GDM1 (cell line): ENCODE measurements around the gene EXTL1.

Source experiments
- DNase-seq: peaks from one replicate; lab custom pipeline; 2025; lab: John Stamatoyannopoulos, UW

Gene EXTL1

DNA sequence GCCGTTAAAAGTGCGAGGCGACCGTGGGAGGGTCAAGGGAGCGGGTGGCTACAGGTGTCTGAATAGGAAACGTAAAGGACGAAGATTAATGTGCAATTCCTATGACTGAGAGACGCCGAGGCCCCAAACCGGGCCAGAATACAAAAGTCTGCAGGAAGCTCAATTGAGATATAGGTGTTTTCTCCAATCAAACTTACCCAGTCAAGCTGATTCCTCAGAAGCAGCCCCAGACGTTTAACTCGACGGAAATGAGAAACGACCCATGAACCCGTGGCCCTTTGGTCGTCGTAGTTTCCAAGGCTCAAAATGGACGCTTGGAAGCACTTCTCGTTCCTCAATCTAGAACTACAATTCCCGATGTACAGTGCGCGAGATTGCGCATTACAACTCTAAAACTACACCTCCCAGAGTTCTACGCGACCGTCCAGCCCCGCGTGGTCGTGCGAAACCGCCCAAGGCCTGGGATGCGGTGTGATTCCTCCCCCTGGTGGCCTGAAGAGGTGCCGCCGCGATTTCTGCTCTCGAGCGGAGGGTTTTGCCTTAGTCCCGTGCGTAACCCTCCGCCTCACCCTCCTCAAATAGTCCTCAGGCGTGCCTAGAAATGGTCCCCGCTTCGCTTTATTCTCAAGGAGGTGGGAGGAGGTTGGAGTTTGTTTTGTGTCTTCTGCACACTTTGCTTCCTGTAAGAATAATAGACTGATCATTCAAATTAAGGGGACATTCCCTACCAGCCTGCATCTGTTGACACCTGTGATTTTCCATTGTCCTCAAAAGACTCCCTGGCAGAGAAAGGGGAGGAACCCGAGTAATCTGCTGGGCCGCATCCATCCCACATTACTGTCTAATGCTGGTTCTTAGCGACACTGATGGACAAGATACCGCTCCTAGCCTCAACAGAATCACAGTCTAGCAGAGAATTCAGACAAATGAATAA, 23.5 kb upstream of the EXTL1 start, which contains the start of gene PAFAH2:
Gene PAFAH2 (minus strand): TSS at position 236 of the 934 bp plus-strand sequence. CDS start 7,247 bp downstream, outside the sequence.
- peak; percentile 98 for DNase-seq

DNA sequence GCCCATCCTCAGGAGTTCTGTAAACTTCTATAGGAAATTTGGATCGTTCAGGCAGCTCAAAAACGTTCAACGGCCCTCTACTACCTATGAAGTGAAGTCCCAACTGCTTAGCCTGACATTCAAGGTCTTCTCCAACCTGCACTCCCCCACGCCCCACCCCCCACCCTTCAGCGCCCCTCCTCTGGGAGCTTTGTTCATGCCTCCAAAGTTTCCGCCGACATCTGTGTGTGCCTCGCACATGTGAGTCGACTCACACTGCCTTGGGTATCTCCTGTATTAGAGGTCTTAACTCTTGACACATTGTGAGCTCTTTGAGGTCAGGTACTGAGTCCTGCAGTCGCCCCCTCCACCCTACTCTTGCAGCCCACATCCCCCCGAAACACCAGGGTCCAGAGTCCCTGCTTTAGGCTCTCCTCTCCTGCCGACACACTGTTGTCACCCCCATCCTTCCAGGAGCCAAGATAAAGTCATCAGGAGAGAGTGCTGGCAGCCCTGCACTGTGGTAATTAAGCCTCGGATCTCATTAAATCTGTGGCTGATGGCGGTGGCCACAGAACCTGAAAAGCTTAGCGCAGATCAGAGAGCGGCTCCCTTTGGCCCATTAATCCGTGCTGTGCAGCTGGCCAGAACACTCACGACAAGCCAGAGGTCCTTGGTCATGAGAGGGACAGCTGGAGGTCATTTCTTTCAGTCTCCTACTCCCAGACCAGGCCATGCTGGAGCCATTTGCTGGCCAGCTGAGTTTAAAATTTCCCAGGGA, 22.4 kb upstream of the EXTL1 start:
- no peak for DNase-seq

DNA sequence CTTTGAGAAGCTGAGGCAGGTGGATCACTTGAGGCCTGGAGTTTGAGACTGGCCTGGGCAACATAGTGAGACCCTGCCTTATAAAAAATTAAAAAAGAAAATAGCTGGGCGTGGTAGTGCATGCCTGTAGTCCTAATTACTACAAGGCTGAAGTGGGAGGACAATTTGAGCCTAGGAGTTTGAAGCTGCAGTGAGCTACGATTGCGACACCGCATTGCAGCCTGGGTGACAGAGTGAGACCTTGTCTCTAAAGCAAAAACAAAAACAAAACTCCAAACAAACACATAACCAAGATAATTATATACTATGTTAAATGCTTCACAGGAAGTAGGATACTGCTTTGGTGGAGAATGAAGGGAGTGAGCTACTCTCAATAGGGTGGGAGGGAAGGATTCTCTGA, 18.3 kb upstream of the EXTL1 start:
- no peak for DNase-seq

DNA sequence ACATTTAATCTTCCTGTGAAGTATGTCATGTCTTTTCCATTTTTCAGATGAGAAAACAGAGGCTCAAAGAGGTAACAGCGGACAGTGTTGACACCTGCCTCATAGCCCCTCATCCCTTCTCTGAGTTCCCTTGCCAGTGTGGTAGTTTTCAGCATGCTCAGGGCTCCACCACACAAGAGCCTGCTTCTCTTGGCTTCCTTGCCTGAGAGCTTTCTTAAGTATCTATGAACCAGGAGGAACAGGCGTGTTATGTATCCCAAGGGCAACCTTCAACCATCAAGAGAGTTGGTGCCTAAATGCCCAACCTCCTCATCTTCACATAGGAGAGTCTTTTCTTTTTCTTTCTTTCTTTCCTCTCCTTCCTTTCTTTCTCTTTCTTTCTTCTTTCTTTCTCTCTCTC, 17.8 kb upstream of the EXTL1 start:
- no peak for DNase-seq

DNA sequence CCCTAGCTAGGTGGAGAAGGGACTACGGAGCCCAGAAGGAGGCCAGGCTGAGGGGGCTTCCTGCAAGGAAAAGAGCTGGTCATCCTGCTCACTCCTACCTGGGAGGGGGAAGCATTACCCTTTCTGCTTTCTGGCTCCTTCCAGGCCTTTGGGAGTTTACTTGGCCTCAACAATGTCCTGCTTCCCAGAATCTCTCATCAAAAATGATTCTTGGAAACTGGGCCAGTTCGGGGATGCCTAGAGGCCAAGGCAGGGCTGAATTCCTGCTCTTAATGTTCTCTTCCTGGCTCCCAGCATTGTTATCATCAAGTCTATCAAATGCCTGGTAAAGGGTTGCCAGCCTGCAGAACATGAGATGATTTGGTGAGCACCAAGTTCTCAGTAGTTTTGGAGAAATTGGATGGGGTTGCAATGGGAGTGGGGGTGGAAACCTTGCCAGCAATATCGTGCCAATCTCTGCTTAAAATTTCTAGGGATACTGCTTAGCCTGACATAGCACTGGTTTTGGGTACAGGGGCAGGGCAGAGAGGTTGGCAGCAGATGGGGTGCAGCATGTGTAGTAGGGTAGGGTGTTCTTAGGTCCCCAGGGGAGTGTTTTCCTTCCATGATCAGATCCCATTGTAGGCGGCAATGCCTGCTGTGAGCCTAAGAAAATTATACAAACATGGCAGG, 16.0 kb upstream of the EXTL1 start:
- DNase-seq, result no peak

DNA sequence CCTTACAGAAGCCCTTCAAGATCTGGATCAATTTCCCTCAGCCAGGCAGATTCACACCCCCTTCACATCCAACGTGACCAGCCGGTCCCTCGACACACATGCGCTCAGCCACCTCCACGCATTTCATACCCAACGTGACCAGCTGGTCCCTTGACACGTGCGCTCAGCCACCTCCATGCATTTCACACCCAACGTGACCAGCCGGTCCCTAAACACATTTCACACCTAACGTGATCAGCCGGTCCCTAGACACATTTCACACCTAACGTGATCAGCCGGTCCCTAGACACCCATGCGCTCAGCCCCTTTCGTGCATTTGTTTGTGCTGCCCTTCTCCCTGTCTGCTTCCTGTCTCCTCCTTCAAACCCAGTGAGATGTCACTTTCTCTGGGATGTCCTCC, 14.9 kb upstream of the EXTL1 start:
- no peak for DNase-seq

DNA sequence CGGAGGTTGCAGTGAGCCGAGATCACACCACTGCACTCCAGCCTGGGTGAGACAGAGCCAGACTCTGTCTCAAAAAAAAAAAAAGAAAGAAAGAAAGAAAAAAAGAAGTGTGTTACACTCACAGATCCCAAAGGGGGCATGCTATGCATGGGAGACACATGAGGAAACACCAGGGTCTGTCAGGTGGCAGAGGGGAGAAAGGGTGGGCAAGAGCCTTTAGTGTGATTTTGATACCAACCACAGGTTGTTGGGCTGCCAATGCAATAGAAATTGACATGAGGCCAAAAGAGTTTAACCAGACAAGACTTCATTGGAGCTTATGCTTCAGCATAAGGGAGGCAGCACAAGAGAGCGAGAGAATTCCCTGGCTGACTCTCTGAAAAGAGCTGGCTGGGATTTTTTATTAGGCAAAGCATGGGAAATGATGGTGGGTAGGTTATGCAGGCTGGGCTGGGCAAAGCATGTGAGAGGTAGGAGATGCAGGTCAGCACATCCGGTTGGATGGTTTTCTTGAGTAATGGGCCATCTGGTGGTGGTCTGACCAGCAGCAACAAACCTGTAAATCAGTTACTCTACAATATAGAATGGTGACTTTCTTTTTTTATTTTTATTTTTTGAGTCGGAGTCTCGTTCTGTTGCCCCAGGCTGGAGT, 11.7 kb upstream of the EXTL1 start:
- no peak for DNase-seq

DNA sequence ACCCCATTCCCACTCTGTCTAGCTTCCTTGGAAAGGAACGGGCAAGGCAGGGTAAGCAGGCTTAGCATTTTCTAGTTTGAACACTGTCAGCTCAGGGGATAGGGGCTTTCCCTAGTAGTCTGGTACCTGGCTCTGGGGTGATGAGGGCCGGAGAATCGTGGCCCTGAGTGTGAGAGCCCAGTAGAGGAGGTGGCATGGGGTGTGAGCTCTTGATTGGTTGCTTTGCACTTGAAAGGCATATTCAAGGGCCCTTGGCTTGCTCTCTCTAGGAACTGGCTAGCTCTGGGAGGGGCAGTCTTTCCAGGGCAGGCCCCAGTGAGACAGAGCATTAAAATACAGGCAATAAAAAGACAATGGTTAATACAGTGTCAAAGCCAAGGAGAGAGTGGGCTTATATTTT, 10.8 kb upstream of the EXTL1 start:
- no peak for DNase-seq

DNA sequence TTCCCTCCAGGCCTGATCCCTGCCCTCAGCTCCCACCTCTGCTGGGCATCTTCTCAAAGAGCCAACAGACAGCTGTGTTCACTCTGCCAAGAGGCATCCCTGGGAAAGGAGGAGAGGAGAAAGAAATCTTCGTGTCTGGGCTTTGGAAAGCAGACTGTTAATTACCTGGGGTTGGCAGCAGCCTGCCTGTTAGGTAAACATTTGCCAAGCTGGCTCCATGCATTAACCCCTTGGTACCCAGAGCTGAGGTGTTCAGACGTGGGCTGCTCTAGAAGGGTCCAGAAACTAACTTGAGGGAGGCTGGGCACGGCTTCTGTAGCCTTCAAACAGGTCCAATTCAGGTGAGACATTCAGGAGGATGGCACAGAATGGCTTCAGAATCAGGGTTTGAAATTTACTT, 8.7 kb upstream of the EXTL1 start:
- no peak for DNase-seq

DNA sequence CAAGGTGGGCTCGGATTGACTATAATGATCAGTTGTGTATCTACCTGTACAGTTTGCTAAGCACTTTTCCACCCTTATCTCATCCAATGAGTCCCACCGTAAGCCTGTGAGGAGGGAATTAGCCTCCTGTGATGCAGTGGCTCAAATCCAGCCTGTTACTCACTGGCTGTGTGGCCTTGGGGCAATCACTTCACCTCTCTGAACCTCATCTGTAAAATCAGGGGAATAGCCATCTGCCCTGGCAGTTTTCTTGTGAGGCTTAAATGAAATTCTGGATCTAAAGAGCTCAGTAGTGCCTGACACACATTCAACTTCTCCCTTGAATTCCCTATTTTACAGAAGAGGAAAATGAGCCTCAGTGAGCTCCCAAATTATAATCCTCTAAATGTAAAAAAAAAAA, 7.4 kb upstream of the EXTL1 start:
- no peak for DNase-seq

DNA sequence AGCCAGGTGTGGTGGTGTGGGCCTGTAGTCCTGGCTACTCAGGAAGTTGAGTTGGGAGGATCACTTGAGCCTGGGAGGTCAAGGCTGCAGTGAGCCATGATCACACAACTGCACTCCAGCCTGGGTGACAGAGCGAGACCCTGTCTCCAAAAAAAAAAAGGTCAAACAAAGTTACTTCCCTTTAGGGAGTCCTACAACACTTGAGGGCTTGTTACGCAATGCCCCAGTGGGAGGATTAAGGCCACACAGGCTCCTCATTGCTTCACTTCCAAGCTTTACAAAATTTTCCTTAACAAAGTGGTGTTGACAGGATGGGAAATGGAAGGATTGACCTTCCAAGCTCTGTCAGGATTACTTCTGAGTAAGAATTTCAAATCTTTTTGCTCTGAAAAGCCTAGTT, 6.2 kb upstream of the EXTL1 start:
- DNase-seq, result no peak

DNA sequence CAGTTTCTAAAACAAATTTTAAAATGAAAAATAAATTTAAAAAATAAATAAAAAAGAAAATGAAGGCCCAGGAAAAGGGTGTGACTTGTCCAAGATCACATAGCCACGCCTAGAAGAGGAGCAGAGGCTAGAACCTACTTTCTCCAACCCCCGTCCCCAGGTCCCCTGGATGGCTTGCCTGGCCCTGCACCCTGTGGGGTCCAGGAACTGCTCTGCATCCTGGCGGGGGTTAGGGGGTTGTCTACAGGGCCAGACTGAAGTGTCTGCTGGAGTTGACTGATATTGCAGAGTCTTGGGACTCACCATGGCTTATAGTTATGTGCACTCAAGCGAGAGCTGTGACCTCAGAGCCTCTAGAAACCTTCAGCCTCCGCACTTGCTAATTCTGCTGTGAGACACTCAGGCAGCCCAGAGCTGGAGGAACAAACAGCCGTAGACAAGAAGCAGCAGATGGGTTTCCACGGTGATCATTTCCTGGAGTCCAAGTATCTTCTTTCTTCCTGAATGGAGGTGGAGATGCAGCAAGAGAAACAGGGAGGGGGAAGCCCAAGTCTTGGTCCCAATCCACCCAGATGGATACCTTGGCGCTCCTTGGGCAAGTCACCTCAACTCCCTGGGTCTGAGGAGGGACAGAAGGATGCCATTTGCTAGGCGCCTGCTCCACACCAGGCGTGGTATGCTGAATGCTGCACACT, 5.2 kb upstream of the EXTL1 start:
- no peak for DNase-seq

DNA sequence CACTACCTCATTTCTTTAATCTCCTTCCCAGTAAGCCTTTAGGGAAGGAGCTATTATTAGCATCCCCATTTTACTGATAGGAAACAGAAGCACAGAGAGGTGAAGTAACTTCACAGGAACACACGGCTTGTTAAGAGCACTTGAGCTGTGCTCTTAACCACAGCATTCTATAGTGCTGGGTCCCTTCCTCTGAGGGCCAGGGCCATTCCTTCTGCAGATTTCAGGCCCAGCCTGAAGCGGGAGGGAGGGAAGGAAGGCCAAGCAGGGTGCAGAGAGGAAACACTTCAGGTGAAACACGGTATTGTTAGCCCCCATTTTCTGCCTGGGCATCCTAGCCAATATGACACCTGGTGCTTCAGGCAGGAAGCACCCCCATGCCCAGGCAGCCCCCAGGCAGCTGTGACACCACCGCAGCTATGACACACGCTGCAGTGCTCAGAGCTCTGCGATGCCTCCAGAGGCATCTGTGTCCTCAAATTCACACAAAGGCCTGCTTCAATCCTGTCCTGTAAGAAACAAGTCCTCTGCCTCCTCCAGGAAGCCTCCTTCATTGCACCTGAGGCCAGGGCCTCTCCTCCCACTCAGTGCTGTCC, 4.5 kb upstream of the EXTL1 start:
- DNase-seq, result no peak

DNA sequence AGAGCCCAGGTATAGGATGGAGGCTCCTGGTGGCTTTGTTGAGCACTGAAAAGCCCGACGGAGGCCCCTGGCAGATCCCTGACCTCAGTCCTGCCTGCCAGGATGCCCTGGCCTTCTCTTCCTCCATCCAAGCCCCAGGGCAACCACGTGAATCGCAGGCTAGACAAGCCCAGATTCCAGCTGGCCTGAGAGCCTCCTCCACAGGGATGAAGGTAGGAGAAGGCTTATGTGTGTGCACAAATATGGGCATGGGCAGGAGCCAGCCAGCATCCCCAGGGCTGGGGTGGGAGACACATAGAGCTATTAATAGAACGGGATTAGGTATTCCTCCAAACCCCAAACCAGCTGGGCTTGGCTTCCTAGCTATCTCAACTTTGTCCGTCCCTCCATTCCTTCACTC, 4.0 kb upstream of the EXTL1 start:
- no peak for DNase-seq

DNA sequence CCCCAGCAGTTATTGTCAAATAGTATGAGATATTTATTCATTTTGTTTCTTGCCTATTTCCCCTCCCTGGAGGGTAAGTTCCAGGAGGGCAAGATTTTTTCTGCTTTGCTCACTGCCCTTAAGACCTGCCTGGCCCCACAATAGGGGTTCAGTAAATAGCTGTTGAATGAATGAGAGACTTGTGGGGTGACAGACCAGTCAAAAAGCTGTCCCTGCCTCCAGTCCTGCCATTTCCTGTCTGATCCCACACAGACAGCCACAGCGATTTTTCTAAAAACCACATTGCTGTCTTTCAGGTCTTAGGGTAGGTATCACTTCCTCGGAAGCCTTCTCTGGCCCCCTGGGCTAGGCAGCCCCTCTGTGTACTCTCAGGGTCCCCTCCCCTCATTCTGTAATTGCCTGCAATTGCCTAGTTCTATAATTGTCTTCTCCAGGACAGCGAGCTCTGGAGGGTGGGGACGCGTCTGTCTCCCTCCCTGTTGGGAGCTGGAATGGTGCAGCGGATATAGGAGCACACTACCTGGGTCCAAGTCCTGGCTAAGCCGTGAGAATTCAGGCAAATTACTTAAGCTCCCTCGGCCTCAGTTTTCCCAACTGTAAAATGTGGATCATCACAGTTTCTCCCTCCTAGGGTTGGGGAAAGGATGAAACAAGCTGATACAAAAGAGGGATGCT, 1.8 kb upstream of the EXTL1 start:
- DNase-seq, result no peak

DNA sequence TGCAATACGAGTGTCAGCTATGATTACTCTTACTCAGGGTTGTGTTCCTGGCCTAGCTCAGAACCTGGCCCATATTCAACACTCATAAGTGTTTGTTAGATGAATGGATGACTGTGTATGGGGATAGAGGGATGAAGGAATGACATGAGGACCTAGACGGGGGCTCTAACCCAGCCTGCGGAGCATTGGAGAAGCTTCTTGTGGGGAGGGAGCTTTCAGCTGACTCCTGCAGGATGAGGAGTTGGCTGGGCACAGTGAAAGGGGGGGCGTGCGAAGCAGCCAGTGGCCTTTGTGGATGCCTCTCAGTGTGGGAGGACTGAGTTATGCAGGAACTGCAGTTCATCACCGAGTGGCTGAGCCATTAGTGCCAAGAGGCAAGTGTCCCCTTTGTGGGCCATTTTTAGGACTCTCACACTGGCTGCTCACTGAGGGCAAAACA, 1.2 kb upstream of the EXTL1 start:
- no peak for DNase-seq

DNA sequence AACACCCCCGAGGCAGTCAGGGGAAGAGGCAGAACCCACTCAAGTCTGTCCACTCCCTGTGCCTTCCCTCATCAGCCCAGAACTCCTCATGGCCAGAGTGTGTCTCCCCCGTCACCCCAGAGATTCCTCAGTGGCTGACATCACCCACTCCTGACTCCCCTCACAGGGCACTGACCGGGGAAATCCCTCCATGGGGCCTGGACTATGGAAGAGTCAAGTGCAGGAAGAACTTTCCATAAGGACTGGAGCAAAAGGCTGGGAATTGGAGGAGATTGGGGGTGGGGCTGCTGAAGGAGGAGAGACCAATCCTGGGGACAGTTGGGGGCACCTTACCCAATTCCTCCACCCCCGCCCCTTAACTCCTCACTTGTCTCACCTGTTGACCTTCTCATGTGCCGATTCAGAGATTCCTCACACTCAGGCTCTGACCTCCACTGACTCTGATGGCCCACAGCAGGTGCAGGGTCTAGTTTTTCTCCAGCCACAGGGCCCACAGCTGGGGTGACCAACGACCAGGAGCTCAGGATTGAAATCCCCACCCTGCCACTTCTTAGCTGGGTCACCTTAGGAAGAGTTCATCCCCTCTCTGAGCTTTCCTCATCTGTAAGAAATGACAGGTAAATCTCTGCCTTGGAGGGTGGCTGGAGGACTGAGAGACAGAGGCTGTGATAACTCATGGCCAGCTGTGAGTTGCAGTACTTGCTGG, 481 bp upstream of the EXTL1 start:
- no peak for DNase-seq

DNA sequence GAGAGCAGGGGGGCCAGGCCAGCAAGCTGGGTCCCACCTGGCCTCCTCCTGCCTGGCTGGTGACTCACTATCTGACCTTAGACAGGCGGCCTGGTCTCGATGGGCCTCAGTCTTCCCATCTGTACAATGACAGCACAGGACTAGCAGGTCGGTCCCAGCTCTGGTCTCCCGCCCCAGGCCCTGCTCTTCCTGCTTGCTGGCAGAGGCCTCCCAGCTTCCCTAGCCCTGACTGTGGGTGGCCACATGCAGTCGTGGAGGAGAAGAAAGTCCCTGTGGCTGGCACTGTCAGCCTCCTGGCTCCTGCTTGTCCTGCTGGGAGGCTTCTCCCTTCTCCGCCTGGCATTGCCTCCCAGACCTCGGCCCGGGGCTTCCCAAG, 817 bp downstream of the EXTL1 start:
- DNase-seq, result no peak

DNA sequence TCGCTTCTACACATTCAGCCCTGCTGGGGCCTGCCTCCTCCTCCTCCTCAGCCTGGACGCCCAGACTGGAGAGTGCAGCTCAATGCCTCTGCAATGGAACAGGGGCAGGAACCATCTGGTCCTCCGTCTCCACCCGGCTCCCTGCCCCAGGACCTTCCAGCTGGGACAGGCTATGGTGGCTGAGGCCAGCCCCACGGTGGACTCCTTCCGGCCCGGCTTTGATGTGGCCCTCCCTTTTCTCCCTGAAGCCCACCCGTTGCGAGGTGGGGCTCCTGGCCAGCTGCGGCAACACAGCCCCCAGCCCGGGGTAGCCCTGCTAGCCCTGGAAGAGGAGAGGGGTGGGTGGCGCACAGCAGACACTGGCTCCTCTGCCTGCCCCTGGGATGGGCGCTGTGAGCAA, 1.4 kb downstream of the EXTL1 start:
- DNase-seq, result no peak

DNA sequence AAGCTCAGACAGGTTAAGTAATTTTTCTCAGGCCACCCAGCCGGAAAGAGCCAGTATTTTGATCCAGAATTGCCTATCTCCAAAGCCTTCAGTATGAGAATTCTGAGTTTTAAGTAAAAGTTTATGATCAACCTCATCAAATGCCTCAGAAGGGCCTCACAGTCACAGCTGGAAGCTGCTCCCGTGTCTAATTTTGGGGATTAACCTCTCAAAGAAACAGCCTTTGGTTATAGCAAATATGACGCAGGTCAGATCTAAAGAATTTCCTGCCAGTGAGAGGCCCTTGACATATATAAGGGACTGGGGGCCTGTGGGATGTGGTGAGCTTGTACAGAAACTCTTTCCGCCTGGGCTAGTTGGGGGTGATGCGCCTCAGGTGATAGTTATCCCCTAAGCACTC, 2.3 kb downstream of the EXTL1 start:
- DNase-seq, result no peak
